Measurements from ENCODE around the gene TBC1D7.

The TBC1D7 gene

DNA sequence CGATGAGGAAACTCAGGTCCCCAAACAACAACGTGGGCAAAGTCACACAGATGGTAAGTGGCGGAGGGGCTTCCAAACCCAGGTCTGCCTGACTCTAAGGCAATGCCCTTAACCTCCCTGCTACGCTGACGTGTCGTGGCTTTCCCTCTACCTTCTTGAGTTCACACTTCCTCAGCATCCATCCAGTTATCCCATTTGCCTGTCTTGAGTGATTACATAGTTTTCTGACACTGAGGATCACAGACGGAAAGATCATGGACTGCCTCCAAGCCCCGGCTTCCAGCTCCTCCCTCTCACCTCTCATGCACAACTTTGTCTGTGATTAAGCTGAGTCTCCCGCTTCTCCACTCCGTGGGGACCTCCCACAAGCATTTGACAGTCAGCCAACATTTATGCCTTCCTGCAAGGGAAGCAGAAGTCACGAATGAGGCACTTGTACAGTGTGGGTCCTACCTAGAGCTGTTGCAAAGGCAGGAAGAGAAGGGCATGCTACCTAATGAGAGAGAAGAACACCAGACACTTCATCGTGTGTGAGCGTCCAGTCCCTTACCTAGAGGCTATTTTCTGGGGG, 33.8 kb downstream of the TBC1D7 start:
- no peak for DNase-seq (ENCODE audit: extremely low spot score)
- CTCF ChIA-PET = no interaction called here
- POLR2A ChIA-PET = no interaction called here
- TF ChIP-seq LEF1 (IDR thresholded peaks at IDR 0.05; ENCODE audit: borderline replicate concordance) = no peak
- TF ChIP-seq FOXM1 (IDR thresholded peaks at IDR 0.05; ENCODE audit: borderline replicate concordance) = no peak
- no peak for TF ChIP-seq SUZ12 (IDR thresholded peaks at IDR 0.05)
- TF ChIP-seq ARNT (IDR thresholded peaks at IDR 0.05) = no peak
- TF ChIP-seq TARDBP (IDR thresholded peaks at IDR 0.05) = no peak
- TF ChIP-seq PKNOX1 (IDR thresholded peaks at IDR 0.05) = no peak

DNA sequence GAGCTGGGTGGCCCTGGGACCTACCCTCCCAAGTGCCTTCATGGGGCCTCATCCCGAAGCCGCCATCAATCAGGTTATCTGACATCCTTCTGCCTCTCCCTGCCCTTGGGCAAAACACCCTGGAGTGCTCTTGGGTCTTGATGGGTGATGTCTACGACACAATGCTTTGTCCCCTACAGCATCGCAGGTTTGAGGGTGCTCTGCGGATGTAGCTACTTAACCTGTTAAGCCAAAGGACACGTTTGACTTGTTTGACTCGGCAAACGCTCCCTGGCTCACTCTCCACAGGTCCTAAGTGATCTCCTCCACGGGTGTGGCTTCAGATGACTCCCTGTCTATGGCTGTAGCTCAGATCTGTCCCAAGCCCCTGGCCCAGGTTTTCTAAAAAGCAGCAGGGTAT, 35.6 kb downstream of the TBC1D7 start:
- POLR2A ChIA-PET = no interaction called here

DNA sequence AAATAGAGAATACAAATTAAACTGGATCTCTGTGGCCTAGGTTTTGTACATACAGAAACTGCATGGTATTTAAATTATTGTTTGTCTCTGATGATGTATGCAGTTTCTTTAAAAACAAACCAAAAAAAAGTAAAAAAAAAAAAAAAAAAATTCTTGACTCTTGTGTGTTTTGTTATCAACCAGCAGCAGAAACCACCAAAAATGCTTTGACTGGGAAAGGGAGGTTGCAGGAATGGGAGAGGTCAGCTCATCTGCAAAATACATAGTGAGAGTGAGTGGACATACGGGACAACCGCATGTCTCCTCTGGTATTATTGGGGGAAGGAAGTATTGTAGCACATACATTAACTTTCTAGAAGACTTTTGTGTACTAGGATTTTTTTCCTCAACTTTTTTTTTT, 38.0 kb downstream of the TBC1D7 start:
- no peak for DNase-seq (ENCODE audit: extremely low spot score)
- CTCF ChIA-PET = no interaction called here
- TF ChIP-seq ARNT (IDR thresholded peaks at IDR 0.05) (no peak), L3MBTL2 (conservative IDR thresholded peaks at IDR 0.05) (no peak), HDGF (IDR thresholded peaks at IDR 0.05; ENCODE audit: borderline replicate concordance) (no peak), NFRKB (IDR thresholded peaks at IDR 0.05) (no peak)
- POLR2A ChIA-PET = no interaction called here

More for the DNA sequence above, 35.6 kb downstream of the TBC1D7 start:
- no peak for TF ChIP-seq LEF1 (IDR thresholded peaks at IDR 0.05; ENCODE audit: borderline replicate concordance)
- no peak for TF ChIP-seq FOXK2 (IDR thresholded peaks at IDR 0.05)
- no peak for DNase-seq (ENCODE audit: extremely low spot score)
- CTCF ChIA-PET = no interaction called here

GRCh38 chr6:13289789-13290318, 38.5 kb downstream of the TBC1D7 start:
- CTCF ChIA-PET = no interaction called here

GRCh38 chr6:13288969-13289391, 39.4 kb downstream of the TBC1D7 start:
- POLR2A ChIA-PET = no interaction called here
- no peak for DNase-seq (ENCODE audit: extremely low spot score)
- CTCF ChIA-PET = no interaction called here
- TF ChIP-seq TARDBP (IDR thresholded peaks at IDR 0.05) (no peak), ZNF384 (IDR thresholded peaks at IDR 0.05) (no peak), ELF4 (IDR thresholded peaks at IDR 0.05) (no peak), HDGF (IDR thresholded peaks at IDR 0.05; ENCODE audit: borderline replicate concordance) (no peak), BHLHE40 (IDR thresholded peaks at IDR 0.05; ENCODE audit: borderline replicate concordance) (no peak), SUZ12 (IDR thresholded peaks at IDR 0.05) (no peak), NFRKB (IDR thresholded peaks at IDR 0.05) (no peak), FOXM1 (IDR thresholded peaks at IDR 0.05; ENCODE audit: borderline replicate concordance) (no peak), SP1 (IDR thresholded peaks at IDR 0.05) (no peak), LEF1 (IDR thresholded peaks at IDR 0.05; ENCODE audit: borderline replicate concordance) (no peak), FOXA1 (IDR thresholded peaks at IDR 0.05) (no peak), L3MBTL2 (conservative IDR thresholded peaks at IDR 0.05) (no peak), FOXK2 (IDR thresholded peaks at IDR 0.05) (no peak), CTBP1 (IDR thresholded peaks at IDR 0.05; ENCODE audit: borderline replicate concordance) (no peak), PKNOX1 (IDR thresholded peaks at IDR 0.05) (no peak), ARNT (IDR thresholded peaks at IDR 0.05) (no peak)

More at GRCh38 chr6:13289789-13290318, 38.5 kb downstream of the TBC1D7 start:
- POLR2A ChIA-PET = no interaction called here
- TF ChIP-seq NFRKB (IDR thresholded peaks at IDR 0.05) (no peak), L3MBTL2 (conservative IDR thresholded peaks at IDR 0.05) (no peak), ELF4 (IDR thresholded peaks at IDR 0.05) (no peak), FOXM1 (IDR thresholded peaks at IDR 0.05; ENCODE audit: borderline replicate concordance) (no peak), LEF1 (IDR thresholded peaks at IDR 0.05; ENCODE audit: borderline replicate concordance) (no peak), ARNT (IDR thresholded peaks at IDR 0.05) (no peak), ZNF384 (IDR thresholded peaks at IDR 0.05) (no peak), BHLHE40 (IDR thresholded peaks at IDR 0.05; ENCODE audit: borderline replicate concordance) (no peak), HDGF (IDR thresholded peaks at IDR 0.05; ENCODE audit: borderline replicate concordance) (no peak)
- no peak for DNase-seq (ENCODE audit: extremely low spot score)

- TF ChIP-seq NFRKB (IDR thresholded peaks at IDR 0.05) (no peak), ZNF384 (IDR thresholded peaks at IDR 0.05) (no peak), SUZ12 (IDR thresholded peaks at IDR 0.05) (no peak), FOXA1 (IDR thresholded peaks at IDR 0.05) (no peak), ARNT (IDR thresholded peaks at IDR 0.05) (no peak), SP1 (IDR thresholded peaks at IDR 0.05) (no peak), FOXK2 (IDR thresholded peaks at IDR 0.05) (no peak), PKNOX1 (IDR thresholded peaks at IDR 0.05) (no peak)
- no peak for DNase-seq (ENCODE audit: extremely low spot score)
- ChIA-PET POLR2A (interaction anchor here (1.1 kb wide), 1 partner anchor 46 kb away, joined by 3 read pairs; no protein-coding TSS in a partner anchor), CTCF (interaction anchor here (0.6 kb wide), 1 partner anchor 9 kb away, joined by 3 read pairs; no protein-coding TSS in a partner anchor)
These were observed 39.9 kb downstream of the TBC1D7 start for GRCh38 chr6:13288481-13288880.

DNA sequence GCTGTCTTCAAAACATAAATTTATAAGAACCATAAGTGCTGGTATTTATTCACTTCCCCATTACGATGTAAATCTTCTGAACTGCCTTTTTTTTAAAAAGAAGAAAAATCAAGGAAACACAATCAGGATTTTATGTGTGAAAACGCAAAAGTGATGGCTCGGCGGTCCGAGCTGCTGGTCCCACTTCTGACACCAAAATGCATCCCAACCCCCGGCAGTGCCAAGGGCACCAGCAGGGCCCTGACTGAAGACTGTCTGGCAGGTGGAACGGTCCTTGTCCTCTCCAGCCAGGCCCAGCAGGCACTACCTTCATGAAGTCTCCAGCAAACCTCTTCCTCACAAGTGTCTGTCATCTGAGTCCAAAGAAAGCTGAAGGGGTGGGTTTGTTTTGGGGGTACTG, 41.2 kb downstream of the TBC1D7 start:
- no peak for DNase-seq (ENCODE audit: extremely low spot score)
- TF ChIP-seq FOXM1 (IDR thresholded peaks at IDR 0.05; ENCODE audit: borderline replicate concordance) (no peak), PKNOX1 (IDR thresholded peaks at IDR 0.05) (no peak), ELF4 (IDR thresholded peaks at IDR 0.05) (no peak), FOXK2 (IDR thresholded peaks at IDR 0.05) (no peak), NFRKB (IDR thresholded peaks at IDR 0.05) (no peak), CTBP1 (IDR thresholded peaks at IDR 0.05; ENCODE audit: borderline replicate concordance) (no peak), TARDBP (IDR thresholded peaks at IDR 0.05) (no peak), ZNF384 (IDR thresholded peaks at IDR 0.05) (no peak), BHLHE40 (IDR thresholded peaks at IDR 0.05; ENCODE audit: borderline replicate concordance) (no peak), ARNT (IDR thresholded peaks at IDR 0.05) (no peak), SUZ12 (IDR thresholded peaks at IDR 0.05) (no peak), LEF1 (IDR thresholded peaks at IDR 0.05; ENCODE audit: borderline replicate concordance) (no peak), HDGF (IDR thresholded peaks at IDR 0.05; ENCODE audit: borderline replicate concordance) (no peak), L3MBTL2 (conservative IDR thresholded peaks at IDR 0.05) (no peak), SP1 (IDR thresholded peaks at IDR 0.05) (no peak), FOXA1 (IDR thresholded peaks at IDR 0.05) (no peak)
- CTCF ChIA-PET = no interaction called here
- POLR2A ChIA-PET = interaction anchor here (1.1 kb wide), 1 partner anchor 39 kb away, joined by 3 read pairs; no protein-coding TSS in a partner anchor
